SK-N-MC (cell line): ENCODE measurements around the gene TRIM6.

Experiments used
- EZH2 ChIP-seq: fragments of 200-600 bp; sonication (generic); IDR thresholded peaks from one replicate; pipeline ENCODE4 v1.6.1; 2017; ENCODE audit warnings: antibody characterized with exemption
- POLR2AphosphoS5 ChIP-seq: IDR thresholded peaks from 2 replicates; pipeline ENCODE4 v1.6.1; 2012; ENCODE audit warnings: mild to moderate bottlenecking, low read depth, low read length, borderline replicate concordance

DNA sequence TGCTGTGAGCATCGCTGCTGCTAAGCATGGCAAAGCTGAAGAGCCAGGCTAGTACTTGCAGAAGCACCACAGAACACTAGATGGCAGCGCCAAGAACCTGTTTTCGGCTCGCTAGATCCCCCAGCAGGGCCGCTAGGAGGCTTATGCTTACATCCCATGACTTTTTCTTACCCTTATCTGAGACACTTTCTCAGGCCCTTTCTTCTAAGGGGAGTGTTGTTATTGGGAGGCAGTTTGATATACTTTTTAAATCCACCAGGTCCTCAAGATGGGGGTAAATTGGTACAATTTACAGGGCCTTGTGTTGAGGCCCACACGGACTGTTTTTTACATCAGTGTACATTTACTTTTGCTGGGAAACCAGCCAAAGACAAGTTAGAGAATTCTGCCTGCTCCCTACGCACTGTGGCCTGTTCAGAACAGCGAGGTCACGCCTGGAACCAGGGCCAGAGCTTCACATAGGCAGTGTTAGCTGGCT, 4.0 kb downstream of the TRIM6 start:
- TF ChIP-seq POLR2AphosphoS5 = no peak
- TF ChIP-seq EZH2 = no peak
